Stimulated activated CD8-positive, alpha-beta memory T cell treated with anti-CD3 and anti-CD28 coated beads, Interleukin-7, amount 100 ng/mL, for 24 hours (primary cell): ENCODE results near the gene METTL14.

ENCODE experiments used
- DNase-seq: peaks from one replicate; pipeline ENCODE4 v3.0.0-alpha.2; 2020; ENCODE audit warnings: low read depth

The METTL14 gene

GRCh38 chr4:118759481-118759880 is 74.3 kb downstream of the METTL14 start:
- DNase-seq = no peak

GRCh38 chr4:118760092-118760491 is 74.9 kb downstream of the METTL14 start:
- DNase-seq = no peak

- DNase-seq = no peak
Observed at GRCh38 chr4:118760493-118760892, 75.3 kb downstream of the METTL14 start.

GRCh38 chr4:118761397-118762016 is 76.3 kb downstream of the METTL14 start:
- no peak for DNase-seq

GRCh38 chr4:118762155-118762554 is 77.0 kb downstream of the METTL14 start:
- no peak for DNase-seq

GRCh38 chr4:118762730-118763477 is 77.7 kb downstream of the METTL14 start:
- no peak for DNase-seq
